Activated effector memory CD4-positive, alpha-beta T cell treated with Interleukin-2 at 50 U/mL for 16 hours (primary cell): Measurements from ENCODE around the gene TTC7B.
A peak's percentile ranks its signal among the peaks of the same experiment; 100 is the strongest.

Source experiments
- DNase-seq: peaks from one replicate; pipeline ENCODE4 v3.0.0-alpha.2; 2020

Gene TTC7B

DNA sequence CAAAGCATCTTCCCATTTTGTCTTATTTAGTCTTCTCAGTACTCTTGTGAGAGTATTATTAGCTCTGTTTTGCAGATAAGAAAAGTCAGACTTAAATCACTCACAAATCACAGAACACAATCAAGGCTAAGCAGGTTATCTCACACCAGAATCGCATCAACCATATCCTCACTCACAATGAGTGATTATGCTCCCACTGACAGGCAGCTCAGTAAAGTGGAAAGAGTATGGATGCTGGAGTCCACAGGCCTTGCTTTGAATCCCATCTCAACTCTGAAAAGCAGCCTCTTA lies 43.1 kb downstream of the TTC7B start:
- no peak for DNase-seq

DNA sequence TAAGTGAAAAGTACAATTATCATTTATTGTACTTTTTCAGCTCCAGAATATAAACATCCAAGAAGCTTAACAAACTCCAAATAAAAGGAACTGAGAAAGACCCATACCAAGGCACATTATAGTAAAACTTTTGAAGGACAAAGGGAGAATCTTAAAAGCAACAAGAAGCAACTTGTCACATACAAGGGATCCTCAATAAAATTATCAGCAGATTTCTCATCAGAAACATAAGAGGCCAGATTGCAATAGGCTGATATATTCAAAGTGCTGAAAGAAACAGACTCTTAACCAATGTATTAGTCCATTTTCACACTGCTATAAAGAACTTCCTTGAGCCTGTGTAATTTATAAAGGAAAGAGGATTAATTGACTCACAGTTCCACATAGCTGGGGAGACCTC lies 48.3 kb downstream of the TTC7B start:
- DNase-seq: no peak

DNA sequence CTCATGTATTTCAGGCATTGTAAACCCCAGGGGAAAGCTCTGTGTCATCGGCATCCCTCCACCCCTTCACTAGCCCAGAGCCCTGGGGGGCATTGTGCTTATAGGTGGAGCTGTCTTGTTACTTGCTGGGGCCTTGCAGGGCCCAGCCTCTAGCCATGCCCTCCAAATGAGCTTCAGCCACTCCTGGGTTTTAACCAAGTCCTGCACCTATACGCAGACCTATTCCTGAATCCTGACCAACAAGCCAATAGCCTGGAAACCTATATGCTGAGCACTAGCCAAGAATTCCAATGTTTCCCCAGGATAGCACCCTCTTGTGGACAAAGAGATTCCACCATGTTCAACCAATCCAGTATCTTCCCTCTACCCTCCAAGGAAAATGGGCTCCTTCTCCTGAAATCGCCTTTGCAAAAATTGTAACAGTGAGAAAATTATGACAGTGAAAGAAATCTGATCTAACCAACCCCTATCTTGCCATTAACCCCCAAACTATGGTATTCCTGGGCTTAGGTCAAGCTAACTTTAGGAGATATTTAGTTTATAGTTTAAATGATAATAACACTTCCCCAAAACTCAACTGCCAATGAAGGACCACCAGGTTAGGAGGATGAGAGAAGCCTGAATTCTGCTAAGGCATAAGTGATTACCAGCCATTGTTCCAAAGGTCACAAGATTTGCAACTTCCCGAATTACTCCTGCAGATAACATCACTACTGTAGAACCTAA lies 55.5 kb downstream of the TTC7B start:
- DNase-seq: no peak

DNA sequence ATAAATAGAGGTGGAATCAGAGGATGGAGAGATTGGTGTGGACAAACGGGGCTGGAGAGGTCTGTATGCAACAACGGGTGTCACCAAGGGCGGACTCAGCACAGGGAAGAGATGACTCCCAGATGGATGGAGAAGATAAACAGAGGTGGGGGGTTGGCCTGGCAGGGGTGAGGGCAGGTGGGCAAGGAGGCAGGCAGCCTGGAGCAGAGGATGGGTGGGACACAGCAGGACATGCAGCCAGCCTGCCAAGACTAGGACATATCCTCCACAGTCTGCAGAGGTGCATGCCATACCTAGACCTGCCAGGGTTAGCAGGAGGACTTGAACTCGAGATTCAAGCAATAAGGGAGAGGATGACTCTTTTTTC lies 56.2 kb downstream of the TTC7B start:
- DNase-seq: no peak

DNA sequence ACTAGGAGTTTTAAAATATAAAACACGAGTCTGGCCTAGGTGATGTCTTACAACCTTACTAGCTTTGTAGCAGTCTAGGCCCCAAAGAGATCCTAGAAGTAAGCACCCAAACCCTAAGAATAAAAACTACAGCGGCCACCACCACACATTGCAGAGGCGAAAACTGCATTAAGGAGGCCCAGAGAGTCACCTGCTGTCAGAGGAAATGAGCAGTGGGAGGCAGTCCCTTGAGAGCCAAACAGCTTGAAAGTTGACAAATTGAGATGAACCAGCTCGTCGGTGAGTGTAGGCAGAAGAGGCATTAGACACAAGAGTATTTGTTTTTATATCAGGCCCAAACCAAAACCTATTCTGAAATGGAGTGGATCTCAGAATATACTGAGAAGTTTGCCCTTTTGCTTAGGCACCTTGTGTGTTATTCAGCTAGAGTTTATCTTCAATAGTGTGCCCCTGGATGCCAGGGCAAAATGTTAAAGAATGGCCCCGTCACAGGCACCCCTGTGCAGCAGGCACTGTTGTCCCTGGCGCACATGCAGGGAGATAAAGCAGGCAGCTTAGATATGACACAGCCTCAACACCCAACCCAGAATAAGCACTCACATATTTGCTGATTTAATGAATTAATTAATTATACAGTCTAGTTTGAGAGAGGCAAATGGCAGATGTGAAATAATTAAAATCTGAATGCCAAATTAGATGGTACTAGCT lies 56.7 kb downstream of the TTC7B start:
- DNase-seq: no peak

DNA sequence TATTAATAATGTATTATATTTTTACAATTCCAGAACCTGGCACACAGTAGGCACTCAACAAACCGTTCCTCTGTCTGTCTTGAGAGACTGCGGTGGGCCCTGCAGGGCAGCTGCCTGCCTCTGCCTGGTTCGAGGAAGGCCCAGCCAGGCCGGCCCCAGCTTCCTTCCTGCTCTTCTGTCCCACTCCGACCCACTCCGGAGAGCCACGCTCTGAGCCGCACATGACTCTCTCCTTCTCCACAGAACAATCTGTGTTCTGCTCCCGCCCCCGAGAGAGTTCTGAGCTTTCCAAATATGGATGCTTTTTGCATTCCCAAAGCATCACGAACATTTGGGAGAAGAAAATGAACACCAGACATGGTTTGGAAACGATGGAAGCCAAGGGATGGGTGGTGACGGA lies 57.3 kb downstream of the TTC7B start:
- DNase-seq: no peak

DNA sequence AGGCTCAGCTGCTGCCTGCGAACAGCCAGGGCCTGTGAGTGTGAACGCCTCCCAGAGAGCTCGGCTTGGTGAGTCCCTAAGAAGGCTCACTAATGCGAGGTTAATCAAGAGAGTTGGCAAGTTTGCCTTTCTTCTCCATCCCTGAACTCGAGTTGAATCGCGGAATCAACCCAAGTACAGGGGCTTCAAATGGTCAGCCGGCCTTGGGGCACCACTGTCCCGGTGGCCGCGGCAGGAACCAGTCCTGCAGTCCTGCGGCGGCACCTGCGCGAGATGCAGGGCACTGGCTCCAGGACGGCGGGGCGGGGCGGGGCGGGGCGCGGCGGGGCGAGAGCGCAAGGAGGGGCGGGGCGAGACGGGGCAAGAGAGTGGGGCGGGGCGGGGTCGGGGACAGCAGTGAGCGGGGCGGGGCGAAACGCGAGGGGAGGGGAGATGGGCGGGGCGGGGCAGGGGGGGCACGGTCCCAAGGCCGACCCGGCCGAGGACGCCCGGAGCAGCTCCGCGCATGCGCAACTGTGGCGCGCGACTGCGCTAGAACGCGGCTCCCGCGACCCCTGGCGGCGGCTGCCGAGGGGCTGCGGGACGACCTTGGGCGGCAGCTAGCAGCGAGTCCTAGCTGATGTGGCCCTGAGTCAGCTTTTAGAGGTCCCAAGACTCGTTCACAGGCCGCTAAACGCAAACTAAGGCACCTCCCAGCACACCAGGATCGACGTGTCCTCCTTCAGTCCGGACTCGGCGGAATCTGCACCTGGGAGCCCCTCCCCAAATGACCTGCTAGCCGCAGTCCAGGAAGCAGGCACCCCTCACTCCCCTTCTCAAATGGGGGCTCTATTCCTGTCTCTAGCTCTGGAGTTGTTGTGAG lies 58.0 kb downstream of the TTC7B start:
- peak; percentile 94 for DNase-seq

DNA sequence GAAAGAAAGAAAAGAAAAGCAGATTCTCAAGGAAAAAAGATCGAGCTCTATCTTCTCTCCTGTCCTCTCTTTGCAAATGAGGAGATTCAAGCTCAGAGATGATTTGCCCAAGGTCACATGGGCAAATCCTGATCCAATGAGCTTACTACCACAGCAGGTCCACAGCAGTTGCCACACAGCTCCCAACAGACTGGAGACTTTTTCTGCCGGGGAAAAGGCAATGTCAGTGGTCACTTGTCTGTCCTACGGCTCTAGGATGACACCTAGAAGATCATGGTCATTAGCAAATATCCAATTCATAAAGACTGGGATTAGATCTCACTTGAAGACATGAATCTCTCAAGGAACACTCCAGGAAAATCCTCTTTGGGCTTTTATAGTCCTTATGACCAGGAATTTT lies 58.8 kb downstream of the TTC7B start:
- DNase-seq: no peak

DNA sequence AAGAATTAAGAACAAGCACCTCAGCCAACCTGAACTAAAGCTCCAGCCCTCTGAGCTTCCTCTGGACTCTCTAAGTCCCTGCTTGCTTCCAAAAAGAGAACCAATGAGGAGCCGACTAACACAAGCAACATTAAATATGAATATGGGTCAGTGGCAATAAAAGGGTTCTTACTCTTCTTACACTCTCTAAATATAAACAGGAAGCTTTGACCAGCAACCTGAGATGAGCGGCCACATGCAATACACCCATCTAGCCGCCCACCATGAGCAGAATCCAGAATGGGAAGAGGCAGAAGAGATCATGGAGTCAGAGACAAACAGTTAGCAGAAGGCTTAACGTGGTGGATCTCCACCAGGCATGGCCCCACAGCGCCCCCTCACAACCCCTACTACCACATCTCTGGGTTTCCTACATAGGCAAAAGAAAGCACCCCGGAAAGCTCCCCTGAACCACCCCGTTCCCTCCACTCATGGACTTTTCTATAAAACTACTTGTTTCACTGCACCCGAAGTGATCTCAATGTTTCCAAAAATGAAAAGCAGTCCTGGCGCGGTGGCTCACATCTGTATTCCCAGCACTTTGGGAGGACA lies 59.4 kb downstream of the TTC7B start:
- DNase-seq: no peak

DNA sequence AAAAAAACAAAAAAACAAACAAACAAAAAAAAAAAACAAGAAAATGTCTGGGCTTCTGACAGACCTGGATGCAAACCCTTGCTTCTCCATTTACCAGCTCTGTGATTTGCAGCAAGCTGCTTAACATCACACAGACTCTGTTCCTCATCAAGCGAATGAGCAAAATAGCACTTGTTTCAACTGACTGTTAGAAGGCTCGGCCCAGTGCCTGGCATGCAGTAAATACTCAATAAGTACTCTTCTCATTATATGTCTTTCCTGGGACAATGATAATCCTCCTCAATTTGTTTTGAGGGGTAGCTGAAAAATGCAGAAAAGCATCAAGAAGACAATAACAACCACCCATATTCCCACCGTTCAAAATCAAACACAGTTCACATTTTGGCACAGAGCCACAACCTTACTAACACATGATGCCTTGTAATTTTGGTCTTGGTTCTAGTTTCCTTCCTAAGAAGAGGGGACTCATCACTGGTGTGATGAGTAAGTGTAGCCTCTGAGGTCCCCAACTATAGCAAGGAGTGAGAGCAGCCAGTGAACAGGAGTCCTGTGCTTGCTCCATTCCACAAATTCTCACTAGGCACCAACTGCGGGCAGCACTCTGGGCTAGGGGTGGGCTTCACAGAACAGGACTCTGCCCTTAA lies 60.4 kb downstream of the TTC7B start:
- DNase-seq: no peak

DNA sequence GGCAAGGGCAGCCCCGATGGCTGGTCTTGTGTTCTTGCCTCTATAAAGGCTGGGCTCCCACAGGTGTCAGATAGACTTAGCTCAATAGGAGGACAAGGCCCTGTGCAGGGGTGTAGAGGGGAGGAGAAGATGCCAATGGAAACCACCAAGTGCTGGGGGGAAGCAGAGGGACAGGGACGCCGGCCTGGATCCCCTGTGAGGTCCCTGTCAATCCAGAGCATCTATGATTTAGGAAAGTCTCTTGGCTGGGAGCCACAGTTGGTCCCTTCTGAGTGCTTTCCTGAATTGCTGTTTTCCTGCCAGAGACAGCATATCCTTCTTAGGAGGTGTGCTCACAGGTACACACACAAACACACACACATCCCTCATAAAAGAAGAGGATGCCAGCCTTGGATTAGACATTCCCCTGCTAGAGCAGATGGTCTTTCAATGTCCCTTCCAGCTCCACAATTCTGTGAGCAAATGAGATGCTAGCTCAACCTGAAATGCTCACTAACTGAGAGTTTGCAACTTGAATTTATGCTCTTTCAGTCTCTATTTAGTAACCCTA lies 62.7 kb downstream of the TTC7B start:
- DNase-seq: no peak

DNA sequence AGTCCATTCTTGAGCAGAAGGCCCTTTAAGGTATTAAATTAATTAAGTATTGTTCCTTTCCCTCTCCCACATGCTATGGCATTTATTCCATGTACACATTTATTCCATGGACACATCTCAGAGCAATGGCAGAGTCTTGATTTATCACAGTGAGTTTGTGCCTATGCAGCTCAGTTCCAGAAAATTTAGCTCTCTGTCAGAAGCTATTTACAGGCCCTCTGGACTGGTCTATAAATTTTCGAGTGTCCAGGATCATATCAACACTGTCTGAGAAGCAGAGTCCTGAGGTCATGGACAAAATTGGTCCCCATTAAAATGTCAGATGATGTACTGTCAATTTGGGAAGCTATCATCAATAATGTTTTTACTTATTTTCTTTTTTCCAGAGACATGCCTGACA lies 65.5 kb downstream of the TTC7B start:
- no peak for DNase-seq

DNA sequence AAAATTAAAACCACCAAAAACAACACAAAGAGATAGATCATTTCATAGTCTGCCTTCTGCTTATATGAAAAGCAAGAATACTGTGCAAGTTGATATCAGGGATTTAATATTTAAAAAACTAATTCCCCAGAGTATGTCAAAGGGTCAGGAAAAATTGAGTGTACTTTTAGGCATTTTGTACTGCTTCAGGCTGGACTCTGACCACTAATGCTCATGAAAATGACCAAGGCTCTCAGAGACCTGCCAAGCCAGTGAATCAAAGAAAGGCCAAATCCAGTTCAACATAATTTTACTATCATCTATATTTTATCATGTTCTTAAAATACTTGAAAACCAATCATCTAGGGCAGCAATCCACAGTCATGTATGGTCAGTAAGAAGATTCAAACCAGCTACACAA lies 66.0 kb downstream of the TTC7B start:
- DNase-seq: no peak

DNA sequence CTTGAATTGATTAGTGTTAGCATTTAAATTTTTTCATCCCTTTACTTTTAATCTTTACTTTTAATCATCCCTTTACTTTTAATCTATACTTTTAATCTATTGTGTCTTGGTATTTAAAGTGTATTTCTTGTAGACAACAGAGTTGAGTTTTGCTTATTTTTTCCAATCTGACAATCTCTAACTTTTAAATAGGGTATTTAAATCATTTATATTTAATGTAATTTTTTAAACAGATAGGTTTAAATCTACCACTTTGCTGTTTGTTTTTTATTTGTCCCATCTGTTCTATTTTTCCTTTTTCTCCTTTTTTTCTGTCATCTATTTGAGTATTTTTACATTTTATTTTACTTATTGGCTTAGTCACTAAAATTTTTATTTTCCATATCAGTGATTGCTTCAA lies 68.3 kb downstream of the TTC7B start:
- no peak for DNase-seq

DNA sequence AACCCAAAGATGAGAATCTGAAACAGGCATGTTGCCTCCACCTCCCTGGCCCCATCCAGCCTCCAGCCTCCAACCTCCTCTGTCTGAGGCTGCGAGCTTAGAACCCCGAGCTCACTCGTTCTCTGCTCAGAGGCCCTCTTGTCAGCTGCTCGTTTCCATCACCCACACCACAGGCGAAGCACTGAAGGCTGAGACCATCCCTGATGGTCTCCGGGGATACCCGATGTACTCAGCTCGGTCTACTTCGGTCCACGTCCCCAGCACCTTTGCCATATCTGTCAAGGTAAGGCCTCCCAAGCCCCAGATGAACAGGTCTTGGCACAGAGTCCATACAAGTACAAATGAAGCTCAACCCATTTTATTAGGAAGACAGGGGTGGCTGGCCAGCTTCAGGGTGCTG lies 72.4 kb downstream of the TTC7B start:
- DNase-seq: no peak

DNA sequence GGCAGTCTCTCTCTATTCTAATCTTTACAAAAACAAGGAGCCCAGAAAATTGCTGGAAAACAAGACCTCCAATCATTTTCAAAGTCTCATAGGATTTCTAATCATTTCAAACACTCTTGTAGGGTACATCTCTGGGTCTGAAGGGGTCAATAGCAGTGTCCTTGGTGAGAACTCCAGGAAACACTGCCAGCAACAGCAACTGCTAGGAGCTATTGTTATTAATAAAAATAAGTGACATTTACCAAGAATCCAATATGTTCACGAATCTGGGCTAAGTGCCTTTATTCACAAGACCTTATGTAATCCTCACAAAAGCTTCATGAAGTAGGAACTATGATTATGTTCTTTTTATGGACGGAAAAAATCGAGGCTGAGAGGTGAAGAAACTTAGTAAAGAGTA lies 72.8 kb downstream of the TTC7B start:
- no peak for DNase-seq

DNA sequence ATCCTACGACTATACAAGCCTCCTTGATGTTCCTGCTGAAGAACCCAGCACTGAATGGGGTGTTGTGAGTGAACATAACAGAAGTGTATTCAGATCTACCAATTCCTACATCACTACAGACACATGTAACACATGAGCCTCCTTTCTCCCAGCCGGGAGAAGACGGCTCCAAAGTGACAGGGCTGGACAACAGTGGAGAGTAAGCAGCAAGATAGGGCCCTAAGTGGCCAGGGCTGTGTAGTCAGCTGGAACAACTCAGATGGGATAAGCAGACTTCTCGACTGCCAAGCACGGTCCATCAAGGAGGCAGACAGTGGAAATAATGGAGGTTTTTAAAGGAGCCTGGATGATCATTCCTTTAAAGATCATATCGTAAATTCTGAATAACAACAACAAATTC lies 73.5 kb downstream of the TTC7B start:
- no peak for DNase-seq

DNA sequence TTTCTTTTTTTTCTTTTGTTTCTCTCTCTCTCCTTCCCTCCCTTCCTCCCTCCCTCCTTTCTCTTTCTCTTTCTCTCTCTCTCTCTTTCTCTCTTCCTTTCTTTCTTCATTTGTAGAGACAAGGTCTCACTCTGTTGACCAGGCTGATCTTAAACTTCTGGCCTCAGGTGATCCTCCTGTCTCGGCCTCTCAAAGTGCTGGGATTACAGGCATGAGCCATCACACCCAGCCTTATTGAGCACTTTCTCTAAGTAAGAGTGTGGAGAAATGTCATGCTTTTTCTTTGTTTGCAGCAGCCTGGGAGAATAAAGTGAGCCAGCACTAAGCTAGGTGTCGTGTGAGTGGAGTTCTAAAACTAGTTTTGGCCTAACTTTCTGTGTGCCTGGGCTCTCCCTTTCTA lies 74.0 kb downstream of the TTC7B start:
- no peak for DNase-seq

DNA sequence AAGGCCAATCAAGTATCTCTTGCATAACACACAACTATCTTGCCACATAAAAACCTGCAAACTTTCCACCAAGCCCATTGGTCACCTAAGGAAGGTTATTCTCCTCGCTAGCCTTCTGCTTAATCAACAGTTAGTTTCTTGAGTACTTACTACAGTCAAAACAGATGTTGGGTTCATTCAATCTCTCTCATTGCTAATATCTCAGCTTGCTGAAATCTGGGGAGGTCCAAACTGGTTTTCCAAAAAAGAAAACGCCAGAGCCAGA lies 74.6 kb downstream of the TTC7B start:
- DNase-seq: no peak

DNA sequence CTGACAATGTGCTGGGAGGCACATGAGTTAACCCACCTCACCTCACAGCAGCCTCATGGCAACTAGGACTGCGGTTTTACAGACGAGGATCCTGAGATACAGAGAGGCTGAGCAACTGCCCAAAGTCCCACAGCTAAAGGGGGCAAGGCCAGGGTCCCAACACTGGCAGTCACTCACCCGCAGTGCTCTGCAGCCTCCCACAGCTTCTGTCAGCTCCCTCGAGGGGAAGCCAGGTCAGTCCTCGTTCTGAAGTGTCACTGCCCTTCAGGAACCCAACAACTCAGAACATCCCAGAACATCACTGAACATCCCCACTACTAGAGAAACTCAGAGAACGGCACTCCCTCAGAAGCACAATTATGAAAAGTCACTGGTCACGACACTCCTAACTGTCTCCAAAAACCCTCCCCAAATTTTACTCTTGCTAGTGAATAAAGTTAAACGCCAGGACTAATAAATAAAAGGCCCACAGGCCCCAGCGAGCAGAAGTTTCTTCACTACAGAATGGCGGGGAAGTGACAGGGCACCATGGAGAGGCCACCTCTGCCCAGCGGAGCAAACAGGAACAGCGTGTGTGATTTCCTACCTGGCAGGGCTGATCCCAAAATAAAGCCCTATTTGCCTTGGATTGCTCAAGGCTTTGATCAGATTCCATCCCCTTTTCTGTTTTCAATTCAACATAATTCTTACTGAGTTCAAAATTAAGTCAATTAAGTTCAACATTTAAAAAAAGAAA lies 75.1 kb downstream of the TTC7B start:
- no peak for DNase-seq

DNA sequence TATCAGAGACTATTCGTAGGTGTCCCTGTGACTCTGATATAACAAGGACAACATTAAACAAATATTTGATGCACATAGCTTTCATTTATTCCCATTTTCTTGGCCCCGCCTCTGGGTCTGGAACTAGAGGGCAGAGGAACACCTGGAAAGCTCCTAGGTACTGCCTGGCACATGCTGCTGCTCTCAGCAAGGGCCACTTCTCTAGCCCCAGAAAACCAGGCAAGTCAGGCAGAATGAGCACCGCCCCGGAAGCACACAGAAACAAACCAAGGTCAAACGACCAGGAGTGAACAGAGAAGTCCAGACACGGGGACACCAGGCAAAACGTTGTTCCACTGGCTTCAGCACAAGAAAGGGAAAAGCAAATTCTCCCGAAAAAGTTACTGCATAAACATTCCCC lies 76.1 kb downstream of the TTC7B start:
- DNase-seq: no peak

DNA sequence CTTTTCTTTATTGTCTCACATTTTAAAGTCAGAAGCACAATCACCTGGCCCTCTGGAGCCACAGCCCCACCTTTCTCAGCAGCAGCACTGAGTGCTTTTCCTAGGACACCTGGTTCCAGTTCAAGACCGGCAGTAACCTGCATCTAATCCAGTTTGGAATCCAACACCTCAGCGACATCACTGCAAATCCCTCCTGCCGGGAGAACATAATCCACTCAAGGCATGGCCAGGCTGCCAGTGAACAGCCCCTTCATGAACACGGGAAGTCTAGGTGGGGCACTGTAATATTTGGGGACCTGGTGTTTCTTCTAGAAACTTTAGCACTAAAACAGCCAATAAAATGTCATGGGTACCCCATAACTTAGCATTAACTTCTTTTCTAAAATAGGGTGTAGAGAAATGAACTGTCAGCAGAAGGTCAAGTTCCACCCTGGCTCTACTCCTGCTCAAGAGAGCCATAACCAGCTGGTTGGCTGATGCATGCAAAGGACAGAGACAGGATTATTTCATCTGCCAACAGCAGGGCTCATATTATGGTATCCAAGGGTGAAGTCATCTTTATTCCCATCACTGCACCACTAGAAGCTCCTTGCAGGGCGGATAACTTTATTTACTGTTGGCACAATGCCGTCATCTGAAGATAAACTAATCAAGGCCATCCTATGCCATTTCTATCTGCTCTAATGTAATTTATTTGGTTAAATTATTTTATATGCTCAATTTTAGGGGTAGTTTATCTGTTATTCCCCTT lies 76.7 kb downstream of the TTC7B start:
- DNase-seq: no peak
